Measurements from ENCODE around the gene NRIP2. TPM values are rescaled to one million over a fixed set of nuclear protein-coding genes. Genes with fewer than 3 reads are reported as not detected.

NRIP2 gene
- total and polyA plus RNA-seq, 2 donors (not counting 3 experiments of a cell fraction or from before 2014, with no cell fraction given) = not detected

- Histone ChIP-seq H3K4me2 (ENCODE audit: insufficient read depth, low read length) (no peak overlapping the region), H4K20me1 (replicated peaks; ENCODE audit: control insufficient read depth, extremely low read depth, insufficient read depth, low read length) (no peaks in the 10 kb centered on the region), H3K4me1 (ENCODE audit: control insufficient read depth, extremely low read depth, insufficient read depth, low read length) (no peaks in the 10 kb centered on the region), H3K79me2 (ENCODE audit: control insufficient read depth, insufficient read depth, low read length) (no peaks in the 10 kb centered on the region), H3K27ac (ENCODE audit: insufficient read depth, low read depth, low read length) (no peak overlapping the region), H3K4me3 (replicated peaks in 1 of 3; ENCODE audit: insufficient read depth in 1 of 3, low read depth in 1 of 3, low read length in 3 of 3) (no peak overlapping the region), H3K27me3 (ENCODE audit: control insufficient read depth in 2 of 2, insufficient read depth in 2 of 2, low read length in 2 of 2) (peaks cover 0 to 4% of the 10 kb centered on the region in 2 experiments), H3K9me1 (replicated peaks; ENCODE audit: control insufficient read depth, extremely low read depth, insufficient read depth, low read length) (no peaks in the 10 kb centered on the region), H3K9ac (replicated peaks; ENCODE audit: extremely low read depth, insufficient read depth, low read length) (no peak overlapping the region), H3K9me3 (replicated peaks; ENCODE audit: control insufficient read depth, insufficient read depth, low read length) (no peaks in the 10 kb centered on the region), H2AFZ (ENCODE audit: low read depth, low read length) (no peak overlapping the region), H3K36me3 (ENCODE audit: control insufficient read depth in 2 of 2, extremely low read depth in 1 of 2, insufficient read depth in 2 of 2, low read length in 2 of 2) (no peaks in the 10 kb centered on the region)
- ChIA-PET POLR2A (no interaction called here), CTCF (interaction anchor here (1.4 to 2.8 kb wide), 2 partner anchors 17 to 205 kb away, joined by 3 to 12 read pairs; no protein-coding TSS in a partner anchor)
- dilution Hi-C loops (cut with MboI; ENCODE audit: extremely low pct_ligation_motif_present, low sequenced_read_pairs) (no loop called here), intact Hi-C loops (cut with micrococcal nuclease) (no loop called here)
- FAIRE-seq (no peak), DNase-seq (ENCODE audit: low read depth, low spot score) (no peak)
- TF ChIP-seq POLR2AphosphoS5 (IDR thresholded peaks at IDR 0.05; ENCODE audit: insufficient read depth, low read depth, low read length) = no peak
- no peak for TF ChIP-seq GATA2 (IDR thresholded peaks at IDR 0.05; ENCODE audit: insufficient read depth, insufficient read length, low read depth, low read length)
- no peak for TF ChIP-seq MYC (IDR thresholded peaks at IDR 0.05; ENCODE audit: low read depth, low read length)
- BruUV-seq (replicated peaks) = no TSS peak
Observed at GRCh38 chr12:2836574-2836973, 1.7 kb upstream of the NRIP2 start.

GRCh38 chr12:2835691-2836403, 1.0 kb upstream of the NRIP2 start:
- FAIRE-seq (no peak), DNase-seq (ENCODE audit: low read depth, low spot score) (no peak)
- dilution Hi-C loops (cut with MboI; ENCODE audit: extremely low pct_ligation_motif_present, low sequenced_read_pairs) (no loop called here), intact Hi-C loops (cut with micrococcal nuclease) (no loop called here)
- H3K27ac ChIP-seq (ENCODE audit: insufficient read depth, low read depth, low read length) = no peak overlapping the region
- H3K4me2 ChIP-seq (ENCODE audit: insufficient read depth, low read length) = no peak overlapping the region
- no peak overlapping the region for H3K4me3 ChIP-seq (replicated peaks in 1 of 3; ENCODE audit: insufficient read depth in 1 of 3, low read depth in 1 of 3, low read length in 3 of 3)
- no peaks in the 10 kb centered on the region for H4K20me1 ChIP-seq (replicated peaks; ENCODE audit: control insufficient read depth, extremely low read depth, insufficient read depth, low read length)
- BruUV-seq (replicated peaks) = no TSS peak
- no peaks in the 10 kb centered on the region for H3K36me3 ChIP-seq (ENCODE audit: control insufficient read depth in 2 of 2, extremely low read depth in 1 of 2, insufficient read depth in 2 of 2, low read length in 2 of 2)
- TF ChIP-seq POLR2AphosphoS5 (IDR thresholded peaks at IDR 0.05; ENCODE audit: insufficient read depth, low read depth, low read length) (no peak), CTCF (IDR thresholded peaks at IDR 0.05; ENCODE audit: extremely low read depth in 1 of 2, insufficient read depth in 1 of 2, low read depth in 1 of 2, low read length in 2 of 2) (no peak), JUN (IDR thresholded peaks at IDR 0.05; ENCODE audit: borderline replicate concordance, insufficient read depth, insufficient read length, low read depth) (no peak), EZH2 (IDR thresholded peaks at IDR 0.05; ENCODE audit: borderline replicate concordance, low read depth, low read length, severe bottlenecking) (no peak), MYC (IDR thresholded peaks at IDR 0.05; ENCODE audit: low read depth, low read length) (no peak), FOS (IDR thresholded peaks at IDR 0.05; ENCODE audit: borderline replicate concordance, insufficient read depth, low read length) (no peak), MAX (IDR thresholded peaks at IDR 0.05; ENCODE audit: insufficient read depth, insufficient read length) (no peak), GATA2 (IDR thresholded peaks at IDR 0.05; ENCODE audit: insufficient read depth, insufficient read length, low read depth, low read length) (no peak), POLR2A (IDR thresholded peaks at IDR 0.05; ENCODE audit: low read depth, low read length) (no peak)
- ChIA-PET CTCF (interaction anchor here (0.8 to 2.8 kb wide), 4 partner anchors 10 to 205 kb away, joined by 3 to 12 read pairs (median 6); no protein-coding TSS in a partner anchor), POLR2A (no interaction called here)
- peaks cover 0 to 4% of the 10 kb centered on the region in 2 experiments for H3K27me3 ChIP-seq (ENCODE audit: control insufficient read depth in 2 of 2, insufficient read depth in 2 of 2, low read length in 2 of 2)
- no peaks in the 10 kb centered on the region for H3K9me3 ChIP-seq (replicated peaks; ENCODE audit: control insufficient read depth, insufficient read depth, low read length)
- no peaks in the 10 kb centered on the region for H3K9me1 ChIP-seq (replicated peaks; ENCODE audit: control insufficient read depth, extremely low read depth, insufficient read depth, low read length)
- H2AFZ ChIP-seq (ENCODE audit: low read depth, low read length) = no peak overlapping the region
- no peaks in the 10 kb centered on the region for H3K4me1 ChIP-seq (ENCODE audit: control insufficient read depth, extremely low read depth, insufficient read depth, low read length)
- no peak overlapping the region for H3K9ac ChIP-seq (replicated peaks; ENCODE audit: extremely low read depth, insufficient read depth, low read length)
- no peaks in the 10 kb centered on the region for H3K79me2 ChIP-seq (ENCODE audit: control insufficient read depth, insufficient read depth, low read length)

Data from endothelial cell of umbilical vein (primary cell).